ENCODE results near the gene PLCD1. TPM values are rescaled to one million over a fixed set of nuclear protein-coding genes. Genes with fewer than 3 reads are reported as not detected.
"Not testable (repeated sequence)": the region's sequence is repeated elsewhere in the genome, so short reads cannot be mapped to it uniquely, and the experiment has no call there.

The PLCD1 gene
- 10 to 100 TPM; 17.7 to 24.0 (median 21.4) TPM for polyA plus RNA-seq (ENCODE audit: insufficient read length in 3 of 3)
- long read RNA-seq, donor 1, partial matches to known transcripts: 0 of 3 reads
- long read RNA-seq, donor 1, other reads (novel, unspliced or antisense): 0 of 3 reads
- long read RNA-seq, donor 2, partial matches to known transcripts: 0 of 1 reads
- long read RNA-seq, donor 2, other reads (novel, unspliced or antisense): 0 of 1 reads
- long read RNA-seq, donor 3, partial matches to known transcripts: 0 of 2 reads
- long read RNA-seq, donor 3, other reads (novel, unspliced or antisense): 0 of 2 reads
- long read RNA-seq, donor 4, partial matches to known transcripts: 0 of 6 reads
- long read RNA-seq, donor 4, other reads (novel, unspliced or antisense): 0 of 6 reads
- long read RNA-seq, donor 5, partial matches to known transcripts: 0 of 4 reads
- long read RNA-seq, donor 5, other reads (novel, unspliced or antisense): 0 of 4 reads
- long read RNA-seq, donor 6, partial matches to known transcripts: 0 of 3 reads
- long read RNA-seq, donor 6, other reads (novel, unspliced or antisense): 0 of 3 reads
- long read RNA-seq, donor 7, partial matches to known transcripts: 0 of 5 reads
- long read RNA-seq, donor 7, other reads (novel, unspliced or antisense): 0 of 5 reads
- long read RNA-seq, donor 8: 0 reads
- long read RNA-seq, donor 9, partial matches to known transcripts: 0 of 1 reads
- long read RNA-seq, donor 9, other reads (novel, unspliced or antisense): 0 of 1 reads
- long read RNA-seq, donor 10, partial matches to known transcripts: 8 of 9 reads
- long read RNA-seq, donor 10, other reads (novel, unspliced or antisense): 0 of 9 reads
- long read RNA-seq, donor 11, partial matches to known transcripts: 0 of 3 reads
- long read RNA-seq, donor 11, other reads (novel, unspliced or antisense): 0 of 3 reads
- long read RNA-seq, donor 12, partial matches to known transcripts: 0 of 4 reads
- long read RNA-seq, donor 12, other reads (novel, unspliced or antisense): 0 of 4 reads
- long read RNA-seq, donor 13, partial matches to known transcripts: 0 of 1 reads
- long read RNA-seq, donor 13, other reads (novel, unspliced or antisense): 0 of 1 reads
- long read RNA-seq, donor 14: 0 reads
- long read RNA-seq, donor 15, partial matches to known transcripts: 9 of 14 reads
- long read RNA-seq, donor 15, other reads (novel, unspliced or antisense): 0 of 14 reads
- long read RNA-seq, donor 16, partial matches to known transcripts: 0 of 6 reads
- long read RNA-seq, donor 16, other reads (novel, unspliced or antisense): 0 of 6 reads

GRCh38 chr3:38029400-38030125 is at the start of gene PLCD1:
Gene PLCD1 (minus strand): TSS chr3:38029642. CDS start chr3:38029539, 103 bp downstream.
- DNase-seq: peak; percentile 77

GRCh38 chr3:38077073-38077472 is 47.6 kb upstream of the PLCD1 start:
- not testable (repeated sequence) for DNase-seq

DNA sequence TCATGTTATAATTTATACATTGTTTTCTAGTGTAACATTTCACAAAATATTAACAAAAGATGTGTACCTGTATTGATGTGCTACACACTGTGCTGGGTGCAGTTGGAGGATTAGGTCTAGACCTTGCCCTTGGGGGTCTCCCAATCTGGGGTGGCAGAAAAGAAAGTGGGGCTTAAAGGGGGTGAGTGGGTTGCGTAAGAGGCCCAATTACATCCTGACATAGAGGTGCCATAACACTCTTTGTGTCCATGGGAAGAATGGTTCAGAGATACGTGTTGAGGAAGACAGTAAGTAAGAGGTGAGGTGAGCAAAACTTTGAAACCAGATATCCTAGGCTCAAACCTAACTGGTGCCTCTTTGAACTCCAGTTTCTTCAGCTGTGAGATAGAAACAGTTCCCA is 40.6 kb upstream of the PLCD1 start:
- no peak for DNase-seq

- DNase-seq: no peak
Observed at GRCh38 chr3:38067508-38068233, 38.2 kb upstream of the PLCD1 start.

- DNase-seq: not testable (repeated sequence)
Observed at GRCh38 chr3:38064453-38064852, 35.0 kb upstream of the PLCD1 start.

- DNase-seq: no peak
Observed at GRCh38 chr3:38062809-38063208, 33.4 kb upstream of the PLCD1 start.

- no peak for DNase-seq
Observed at GRCh38 chr3:38059591-38059990, 30.1 kb upstream of the PLCD1 start.

DNA sequence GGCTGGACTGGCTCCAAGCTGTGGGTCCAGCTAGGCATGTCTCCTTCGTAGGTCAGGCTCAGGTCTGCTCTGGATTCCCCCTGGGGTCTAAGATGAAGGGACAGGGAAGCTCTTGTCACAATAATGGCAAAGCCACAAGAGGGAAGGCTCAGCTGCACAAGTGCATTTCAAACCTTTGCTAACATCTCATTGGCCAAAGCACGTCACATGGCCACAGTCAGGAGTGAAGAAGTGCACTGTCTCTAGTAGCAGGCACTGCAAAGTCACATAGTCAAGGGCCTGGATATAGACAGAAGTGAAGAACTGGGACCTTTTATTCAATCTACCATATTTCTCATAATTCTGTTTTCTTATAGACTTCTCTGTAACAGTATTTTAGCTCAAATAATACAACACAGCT is 29.7 kb upstream of the PLCD1 start:
- no peak for DNase-seq

GRCh38 chr3:38054499-38055001 is 25.1 kb upstream of the PLCD1 start:
- DNase-seq: no peak

DNA sequence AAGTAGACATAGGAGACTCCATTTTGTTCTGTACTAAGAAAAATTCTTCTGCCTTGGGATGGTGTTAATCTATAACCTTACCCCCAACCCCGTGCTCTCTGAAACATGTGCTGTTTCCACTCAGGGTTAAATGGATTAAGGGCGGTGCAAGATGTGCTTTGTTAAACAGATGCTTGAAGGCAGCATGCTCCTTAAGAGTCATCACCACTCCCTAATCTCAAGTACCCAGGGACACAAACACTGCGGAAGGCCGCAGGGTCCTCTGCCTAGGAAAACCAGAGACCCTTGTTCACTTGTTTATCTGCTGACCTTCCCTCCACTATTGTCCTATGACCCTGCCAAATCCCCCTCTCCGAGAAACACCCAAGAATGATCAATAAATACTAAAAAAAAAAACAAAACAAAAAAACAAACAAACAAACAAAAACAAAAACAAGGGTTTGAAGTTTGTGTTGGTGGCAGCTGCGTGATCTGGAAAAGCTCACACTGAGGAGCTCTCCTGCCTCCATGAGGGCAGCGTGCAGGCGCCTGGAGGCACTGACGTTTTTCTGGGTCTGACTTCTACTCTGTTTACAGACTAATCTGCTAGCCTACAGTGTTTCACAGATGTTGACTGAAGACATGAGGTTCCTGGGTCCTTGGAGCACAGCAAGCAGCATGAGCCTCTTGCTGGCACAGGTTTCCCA is 24.5 kb upstream of the PLCD1 start:
- not testable (repeated sequence) for DNase-seq

DNA sequence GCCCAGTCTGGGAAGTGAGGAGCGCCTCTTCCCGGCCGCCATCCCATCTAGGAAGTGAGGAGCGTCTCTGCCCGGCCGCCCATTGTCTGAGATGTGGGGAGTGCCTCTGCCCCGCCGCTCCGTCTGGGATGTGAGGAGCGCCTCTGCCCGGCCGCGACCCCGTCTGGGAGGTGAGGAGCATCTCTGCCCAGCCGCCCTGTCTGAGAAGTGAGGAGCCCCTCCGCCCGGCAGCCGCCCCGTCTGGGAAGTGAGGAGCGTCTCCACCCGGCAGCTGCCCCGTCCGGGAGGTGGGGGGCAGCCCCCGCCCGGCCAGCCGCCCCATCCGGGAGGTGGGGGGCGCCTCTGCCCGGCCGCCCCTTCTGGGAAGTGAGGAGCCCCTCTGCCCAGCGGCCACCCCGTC is 23.8 kb upstream of the PLCD1 start:
- DNase-seq: not testable (repeated sequence)

GRCh38 chr3:38051131-38051530 is 21.7 kb upstream of the PLCD1 start:
- DNase-seq: no peak

DNA sequence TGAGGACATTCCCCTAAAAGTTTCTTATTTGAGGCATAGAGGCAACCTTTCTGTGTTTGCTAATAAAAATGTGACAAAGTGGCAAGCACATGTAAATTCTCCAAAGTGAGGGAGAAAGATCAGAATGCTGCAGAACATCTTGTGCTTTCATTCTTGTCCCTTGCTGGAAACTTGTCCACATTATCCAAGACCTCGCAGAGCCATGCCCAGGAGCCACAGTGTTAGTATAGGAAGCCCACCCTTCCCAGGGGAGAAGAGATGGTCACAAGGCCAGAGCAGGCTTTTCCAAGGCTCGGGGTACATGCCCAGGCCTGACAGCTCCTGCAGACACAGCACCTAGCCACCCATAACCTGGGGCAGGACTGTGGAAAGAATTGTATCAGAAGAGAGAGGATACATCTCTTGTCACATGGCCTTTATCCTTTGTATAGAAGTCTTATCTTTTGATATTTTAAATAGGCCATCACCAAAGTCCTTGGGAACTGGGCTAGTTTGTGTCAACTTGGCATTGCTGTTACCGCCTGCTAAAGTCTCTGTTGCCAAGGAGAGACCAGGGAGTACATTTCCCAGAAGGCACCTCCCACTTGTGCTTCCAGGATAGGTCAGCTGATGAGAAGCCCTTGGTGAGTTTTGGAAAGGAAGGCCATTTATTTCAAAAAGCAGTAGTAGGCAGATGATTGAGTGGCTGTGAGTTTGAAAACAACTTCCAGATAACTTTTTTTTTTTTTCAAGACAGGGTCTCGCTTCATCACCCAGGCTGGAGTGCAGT is 20.1 kb upstream of the PLCD1 start:
- DNase-seq: no peak

DNA sequence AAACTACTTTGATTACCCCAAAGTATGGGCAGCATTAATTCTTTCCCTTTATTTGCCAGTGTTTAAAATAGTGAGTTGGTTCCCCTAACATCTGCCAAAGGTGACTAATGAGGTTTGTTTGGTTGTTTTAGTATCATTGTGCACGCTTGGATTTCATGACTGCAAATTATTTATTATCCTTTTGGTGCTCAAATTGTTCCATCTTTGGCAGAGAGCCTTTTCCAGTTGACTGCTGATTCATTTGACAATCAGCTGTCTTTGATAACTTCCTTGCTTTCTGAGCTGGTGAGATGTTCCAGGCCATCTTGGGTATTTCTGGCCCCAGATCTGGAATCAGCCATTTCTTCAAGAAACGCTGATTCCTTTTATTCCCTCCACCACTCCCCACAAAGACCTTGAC is 18.5 kb upstream of the PLCD1 start:
- no peak for DNase-seq

- DNase-seq: no peak
Observed at GRCh38 chr3:38046821-38047220, 17.4 kb upstream of the PLCD1 start.

GRCh38 chr3:38046027-38046426 is 16.6 kb upstream of the PLCD1 start:
- DNase-seq: no peak

- DNase-seq: no peak
Observed at GRCh38 chr3:38043486-38043885, 14.0 kb upstream of the PLCD1 start.

DNA sequence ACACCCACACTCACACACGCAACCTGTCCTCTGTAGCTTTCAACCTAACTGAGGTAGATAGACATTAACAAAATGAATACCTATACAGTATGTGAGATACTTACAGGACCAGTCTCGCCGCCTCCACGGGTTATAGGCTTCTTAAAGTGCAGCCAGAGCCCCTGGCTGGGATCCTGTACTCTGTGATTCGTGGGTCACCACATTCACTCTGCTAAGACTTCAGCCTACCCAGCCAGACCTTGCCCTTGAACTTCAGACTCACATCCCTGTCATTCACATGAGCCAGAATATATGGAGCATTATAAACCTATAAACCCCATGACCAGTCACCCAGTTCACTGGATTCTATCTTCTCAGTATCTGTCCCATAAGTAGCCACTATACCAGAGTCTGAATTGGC is 11.0 kb upstream of the PLCD1 start:
- no peak for DNase-seq

DNA sequence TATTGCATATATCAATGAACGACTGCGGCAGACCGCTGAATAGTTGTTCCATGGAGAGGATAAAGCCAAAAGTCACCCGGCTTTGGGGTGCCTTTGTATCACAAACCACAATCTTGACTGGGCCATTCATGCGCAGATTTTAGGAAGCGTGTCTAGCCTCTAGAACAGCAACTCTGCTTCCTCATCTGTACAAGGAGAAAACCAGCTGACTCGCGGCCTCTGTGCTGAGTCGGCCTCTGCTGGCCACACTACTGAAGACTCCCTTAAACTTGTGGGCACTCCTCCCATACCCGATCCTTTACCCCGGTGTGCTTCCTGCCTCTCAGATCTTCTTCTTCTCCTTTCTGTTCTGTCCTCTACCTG is 10.4 kb upstream of the PLCD1 start:
- DNase-seq: no peak
